WTC11 (cell line): ENCODE measurements around the gene PDAP1. TPM values are rescaled to one million over a fixed set of nuclear protein-coding genes. Genes with fewer than 3 reads are reported as not detected.

ENCODE experiments used
- GABPB1 ChIP-seq: sonication (generic); formaldehyde crosslinking; IDR thresholded peaks from 2 replicates; pipeline ENCODE4 v1.8.1; 2023; ENCODE audit warnings: mild to moderate bottlenecking, missing genetic modification reagents
- JAZF1 ChIP-seq: fragments of 250-450 bp; sonication (Bioruptor Pico); IDR thresholded peaks from 2 replicates; pipeline ENCODE4 v1.9.0; 2021; ENCODE audit warnings: moderate library complexity, mild to moderate bottlenecking, inconsistent platforms
- KAT7 ChIP-seq: sonication (generic); formaldehyde crosslinking; IDR thresholded peaks from 2 replicates; pipeline ENCODE4 v1.8.1; 2023; ENCODE audit warnings: missing genetic modification reagents, mild to moderate bottlenecking, borderline replicate concordance
- PRRX2 ChIP-seq: fragments of 250-450 bp; sonication (Bioruptor Pico); IDR thresholded peaks from 2 replicates; pipeline ENCODE4 v1.8.0; 2021; ENCODE audit warnings: mild to moderate bottlenecking
- SP1 ChIP-seq: sonication (generic); formaldehyde crosslinking; conservative IDR thresholded peaks from 2 replicates; pipeline ENCODE4 v1.8.1; 2022; ENCODE audit warnings: missing genetic modification reagents
- TCF7 ChIP-seq: sonication (generic); formaldehyde crosslinking; IDR thresholded peaks from 2 replicates; pipeline ENCODE4 v1.8.0; 2022; ENCODE audit warnings: mild to moderate bottlenecking, low read depth, missing genetic modification reagents, moderate library complexity
- ZNF121 ChIP-seq: sonication (generic); formaldehyde crosslinking; IDR thresholded peaks from 2 replicates; pipeline ENCODE4 v1.8.0; 2023; ENCODE audit warnings: missing genetic modification reagents
- ZNF219 ChIP-seq: sonication (generic); formaldehyde crosslinking; IDR thresholded peaks from 2 replicates; pipeline ENCODE4 v1.8.0; 2023; ENCODE audit warnings: missing genetic modification reagents, mild to moderate bottlenecking, borderline replicate concordance
- total RNA-seq: library from RNA; stranded (reverse); gene quantifications from 3 replicates; pipeline ENCODE4 v1.2.3, GENCODE V29; 2021
- TF ChIP-seq, protein P1 (sequence below): sonication (generic); formaldehyde crosslinking; IDR thresholded peaks from 2 replicates; pipeline ENCODE4 v1.8.0; 2022; ENCODE audit warnings: mild to moderate bottlenecking, missing genetic modification reagents
- TF ChIP-seq, protein P2 (sequence below): fragments of 250-450 bp; sonication (Bioruptor Pico); conservative IDR thresholded peaks from 2 replicates; pipeline ENCODE4 v1.9.0; 2021; ENCODE audit warnings: mild to moderate bottlenecking
- TF ChIP-seq, protein P3 (sequence below): sonication (generic); formaldehyde crosslinking; IDR thresholded peaks from 2 replicates; pipeline ENCODE4 v1.8.0; 2023; ENCODE audit warnings: mild to moderate bottlenecking, missing genetic modification reagents
- TF ChIP-seq, protein P4 (sequence below): sonication (generic); formaldehyde crosslinking; IDR thresholded peaks from 2 replicates; pipeline ENCODE4 v1.8.0; 2022; ENCODE audit warnings: mild to moderate bottlenecking, missing genetic modification reagents
- TF ChIP-seq, protein P5 (sequence below): sonication (generic); formaldehyde crosslinking; IDR thresholded peaks from 2 replicates; pipeline ENCODE4 v1.8.0; 2023; ENCODE audit warnings: missing genetic modification reagents, mild to moderate bottlenecking, borderline replicate concordance
- TF ChIP-seq, protein P6 (sequence below): fragments of 250-450 bp; sonication (Bioruptor Pico); IDR thresholded peaks from 2 replicates; pipeline ENCODE4 v2.1.2; 2022; ENCODE audit warnings: mild to moderate bottlenecking, moderate library complexity

The PDAP1 gene
- total RNA-seq, 1 experiment from 2014 or later: 177 TPM

DNA sequence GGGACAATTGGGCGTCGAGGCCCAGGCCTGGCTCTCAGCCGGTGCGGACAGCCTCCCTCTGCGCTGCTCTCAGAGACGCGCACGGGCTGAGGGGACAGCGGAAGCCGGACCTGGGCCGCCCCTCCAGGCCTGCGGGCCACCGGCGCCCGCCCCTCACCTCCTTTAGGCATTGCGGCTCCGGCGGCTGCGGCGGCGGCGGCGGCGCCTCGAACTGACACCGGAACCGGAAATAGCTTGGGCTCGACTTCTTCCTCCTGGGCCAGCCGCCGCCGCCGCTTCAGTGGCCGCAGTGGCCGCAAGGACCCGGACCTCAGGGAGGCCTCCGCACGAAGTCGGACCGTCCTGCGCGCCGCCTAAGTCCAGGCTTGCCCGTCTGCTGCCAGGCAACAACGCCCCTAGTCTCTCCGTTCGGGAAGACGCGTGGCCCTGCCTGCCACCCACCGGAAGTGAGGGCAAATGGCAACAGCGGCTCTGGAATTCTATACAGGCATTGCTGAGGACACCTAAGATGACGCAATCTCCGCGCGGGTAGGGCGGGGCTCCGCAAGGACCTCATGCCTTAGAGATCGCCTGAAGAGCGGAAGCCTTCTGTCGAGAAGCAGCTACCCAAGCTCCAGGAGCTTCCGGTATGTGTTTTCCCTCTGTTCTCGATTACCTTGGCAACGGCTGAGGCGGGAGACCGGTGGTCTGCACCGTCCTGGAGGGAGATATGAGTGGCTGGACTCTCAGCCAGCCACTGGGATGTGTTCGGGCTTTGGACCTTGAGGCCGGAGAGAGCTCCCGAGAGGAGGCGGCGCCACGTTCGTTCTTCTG lies at the start of gene PDAP1, which contains the start of gene BUD31 (continued):
- TF ChIP-seq TCF7 (CRISPR knock-in tag) (0 out of 2 replicates have a peak, but pooled peaks have one; percentile 52), PRRX2 (0 out of 2 replicates have a peak, but pooled peaks have one; percentile 29), KAT7 (CRISPR knock-in tag) (no peak), SP1 (CRISPR knock-in tag) (peak; percentile 67), ZNF121 (CRISPR knock-in tag) (no peak), GABPB1 (peak; percentile 99), JAZF1 (CRISPR knock-in tag) (no peak), ZNF219 (no peak)
- TF ChIP-seq, protein P1, sequence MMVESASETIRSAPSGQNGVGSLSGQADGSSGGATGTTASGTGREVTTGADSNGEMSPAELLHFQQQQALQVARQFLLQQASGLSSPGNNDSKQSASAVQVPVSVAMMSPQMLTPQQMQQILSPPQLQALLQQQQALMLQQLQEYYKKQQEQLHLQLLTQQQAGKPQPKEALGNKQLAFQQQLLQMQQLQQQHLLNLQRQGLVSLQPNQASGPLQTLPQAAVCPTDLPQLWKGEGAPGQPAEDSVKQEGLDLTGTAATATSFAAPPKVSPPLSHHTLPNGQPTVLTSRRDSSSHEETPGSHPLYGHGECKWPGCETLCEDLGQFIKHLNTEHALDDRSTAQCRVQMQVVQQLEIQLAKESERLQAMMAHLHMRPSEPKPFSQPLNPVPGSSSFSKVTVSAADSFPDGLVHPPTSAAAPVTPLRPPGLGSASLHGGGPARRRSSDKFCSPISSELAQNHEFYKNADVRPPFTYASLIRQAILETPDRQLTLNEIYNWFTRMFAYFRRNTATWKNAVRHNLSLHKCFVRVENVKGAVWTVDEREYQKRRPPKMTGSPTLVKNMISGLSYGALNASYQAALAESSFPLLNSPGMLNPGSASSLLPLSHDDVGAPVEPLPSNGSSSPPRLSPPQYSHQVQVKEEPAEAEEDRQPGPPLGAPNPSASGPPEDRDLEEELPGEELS (CRISPR knock-in tag): no peak
- TF ChIP-seq, protein P2, sequence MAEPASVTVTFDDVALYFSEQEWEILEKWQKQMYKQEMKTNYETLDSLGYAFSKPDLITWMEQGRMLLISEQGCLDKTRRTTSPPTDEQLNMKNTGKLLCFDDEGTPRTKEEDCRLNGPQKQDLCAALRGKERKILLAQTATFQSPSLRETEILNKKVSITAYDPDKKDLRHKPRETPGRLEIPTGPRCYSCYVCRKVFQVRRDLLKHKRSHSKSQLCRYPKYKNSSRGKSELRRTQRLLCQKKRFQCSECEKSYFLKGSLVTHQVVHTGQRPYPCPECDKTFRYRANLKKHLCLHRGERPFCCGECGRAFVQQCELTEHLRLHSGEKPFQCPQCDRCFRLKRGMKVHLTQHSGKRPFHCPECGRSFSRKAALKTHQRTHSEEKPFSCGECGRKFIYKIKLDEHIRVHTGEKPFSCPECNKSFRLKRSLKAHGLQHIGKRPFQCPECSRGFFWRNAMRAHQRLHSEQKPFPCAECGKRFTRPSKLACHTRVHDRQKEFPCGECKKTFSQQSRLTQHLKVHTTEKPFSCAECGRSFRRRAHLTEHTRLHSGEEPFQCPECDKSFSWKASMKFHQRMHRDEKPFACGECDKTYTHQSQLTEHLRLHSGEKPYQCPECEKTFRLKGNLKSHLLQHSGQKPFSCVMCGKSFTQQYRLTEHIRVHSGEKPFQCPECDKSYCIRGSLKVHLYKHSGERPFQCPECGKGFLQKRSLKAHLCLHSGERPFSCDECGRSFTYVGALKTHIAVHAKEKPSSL: no peak
- TF ChIP-seq, protein P3, sequence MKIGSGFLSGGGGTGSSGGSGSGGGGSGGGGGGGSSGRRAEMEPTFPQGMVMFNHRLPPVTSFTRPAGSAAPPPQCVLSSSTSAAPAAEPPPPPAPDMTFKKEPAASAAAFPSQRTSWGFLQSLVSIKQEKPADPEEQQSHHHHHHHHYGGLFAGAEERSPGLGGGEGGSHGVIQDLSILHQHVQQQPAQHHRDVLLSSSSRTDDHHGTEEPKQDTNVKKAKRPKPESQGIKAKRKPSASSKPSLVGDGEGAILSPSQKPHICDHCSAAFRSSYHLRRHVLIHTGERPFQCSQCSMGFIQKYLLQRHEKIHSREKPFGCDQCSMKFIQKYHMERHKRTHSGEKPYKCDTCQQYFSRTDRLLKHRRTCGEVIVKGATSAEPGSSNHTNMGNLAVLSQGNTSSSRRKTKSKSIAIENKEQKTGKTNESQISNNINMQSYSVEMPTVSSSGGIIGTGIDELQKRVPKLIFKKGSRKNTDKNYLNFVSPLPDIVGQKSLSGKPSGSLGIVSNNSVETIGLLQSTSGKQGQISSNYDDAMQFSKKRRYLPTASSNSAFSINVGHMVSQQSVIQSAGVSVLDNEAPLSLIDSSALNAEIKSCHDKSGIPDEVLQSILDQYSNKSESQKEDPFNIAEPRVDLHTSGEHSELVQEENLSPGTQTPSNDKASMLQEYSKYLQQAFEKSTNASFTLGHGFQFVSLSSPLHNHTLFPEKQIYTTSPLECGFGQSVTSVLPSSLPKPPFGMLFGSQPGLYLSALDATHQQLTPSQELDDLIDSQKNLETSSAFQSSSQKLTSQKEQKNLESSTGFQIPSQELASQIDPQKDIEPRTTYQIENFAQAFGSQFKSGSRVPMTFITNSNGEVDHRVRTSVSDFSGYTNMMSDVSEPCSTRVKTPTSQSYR (CRISPR knock-in tag): peak; percentile 66; the same call in 1 of the 2 replicates
- TF ChIP-seq, protein P4, sequence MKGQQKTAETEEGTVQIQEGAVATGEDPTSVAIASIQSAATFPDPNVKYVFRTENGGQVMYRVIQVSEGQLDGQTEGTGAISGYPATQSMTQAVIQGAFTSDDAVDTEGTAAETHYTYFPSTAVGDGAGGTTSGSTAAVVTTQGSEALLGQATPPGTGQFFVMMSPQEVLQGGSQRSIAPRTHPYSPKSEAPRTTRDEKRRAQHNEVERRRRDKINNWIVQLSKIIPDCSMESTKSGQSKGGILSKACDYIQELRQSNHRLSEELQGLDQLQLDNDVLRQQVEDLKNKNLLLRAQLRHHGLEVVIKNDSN: 0 out of 2 replicates have a peak, but pooled peaks have one; percentile 16
- TF ChIP-seq, protein P5, sequence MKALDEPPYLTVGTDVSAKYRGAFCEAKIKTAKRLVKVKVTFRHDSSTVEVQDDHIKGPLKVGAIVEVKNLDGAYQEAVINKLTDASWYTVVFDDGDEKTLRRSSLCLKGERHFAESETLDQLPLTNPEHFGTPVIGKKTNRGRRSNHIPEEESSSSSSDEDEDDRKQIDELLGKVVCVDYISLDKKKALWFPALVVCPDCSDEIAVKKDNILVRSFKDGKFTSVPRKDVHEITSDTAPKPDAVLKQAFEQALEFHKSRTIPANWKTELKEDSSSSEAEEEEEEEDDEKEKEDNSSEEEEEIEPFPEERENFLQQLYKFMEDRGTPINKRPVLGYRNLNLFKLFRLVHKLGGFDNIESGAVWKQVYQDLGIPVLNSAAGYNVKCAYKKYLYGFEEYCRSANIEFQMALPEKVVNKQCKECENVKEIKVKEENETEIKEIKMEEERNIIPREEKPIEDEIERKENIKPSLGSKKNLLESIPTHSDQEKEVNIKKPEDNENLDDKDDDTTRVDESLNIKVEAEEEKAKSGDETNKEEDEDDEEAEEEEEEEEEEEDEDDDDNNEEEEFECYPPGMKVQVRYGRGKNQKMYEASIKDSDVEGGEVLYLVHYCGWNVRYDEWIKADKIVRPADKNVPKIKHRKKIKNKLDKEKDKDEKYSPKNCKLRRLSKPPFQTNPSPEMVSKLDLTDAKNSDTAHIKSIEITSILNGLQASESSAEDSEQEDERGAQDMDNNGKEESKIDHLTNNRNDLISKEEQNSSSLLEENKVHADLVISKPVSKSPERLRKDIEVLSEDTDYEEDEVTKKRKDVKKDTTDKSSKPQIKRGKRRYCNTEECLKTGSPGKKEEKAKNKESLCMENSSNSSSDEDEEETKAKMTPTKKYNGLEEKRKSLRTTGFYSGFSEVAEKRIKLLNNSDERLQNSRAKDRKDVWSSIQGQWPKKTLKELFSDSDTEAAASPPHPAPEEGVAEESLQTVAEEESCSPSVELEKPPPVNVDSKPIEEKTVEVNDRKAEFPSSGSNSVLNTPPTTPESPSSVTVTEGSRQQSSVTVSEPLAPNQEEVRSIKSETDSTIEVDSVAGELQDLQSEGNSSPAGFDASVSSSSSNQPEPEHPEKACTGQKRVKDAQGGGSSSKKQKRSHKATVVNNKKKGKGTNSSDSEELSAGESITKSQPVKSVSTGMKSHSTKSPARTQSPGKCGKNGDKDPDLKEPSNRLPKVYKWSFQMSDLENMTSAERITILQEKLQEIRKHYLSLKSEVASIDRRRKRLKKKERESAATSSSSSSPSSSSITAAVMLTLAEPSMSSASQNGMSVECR (CRISPR knock-in tag): peak; percentile 71
- TF ChIP-seq, protein P6, sequence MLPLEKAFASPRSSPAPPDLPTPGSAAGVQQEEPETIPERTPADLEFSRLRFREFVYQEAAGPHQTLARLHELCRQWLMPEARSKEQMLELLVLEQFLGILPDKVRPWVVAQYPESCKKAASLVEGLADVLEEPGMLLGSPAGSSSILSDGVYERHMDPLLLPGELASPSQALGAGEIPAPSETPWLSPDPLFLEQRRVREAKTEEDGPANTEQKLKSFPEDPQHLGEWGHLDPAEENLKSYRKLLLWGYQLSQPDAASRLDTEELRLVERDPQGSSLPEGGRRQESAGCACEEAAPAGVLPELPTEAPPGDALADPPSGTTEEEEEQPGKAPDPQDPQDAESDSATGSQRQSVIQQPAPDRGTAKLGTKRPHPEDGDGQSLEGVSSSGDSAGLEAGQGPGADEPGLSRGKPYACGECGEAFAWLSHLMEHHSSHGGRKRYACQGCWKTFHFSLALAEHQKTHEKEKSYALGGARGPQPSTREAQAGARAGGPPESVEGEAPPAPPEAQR: no peak
